ENCODE results near the gene SYT2. TPM values are rescaled to one million over a fixed set of nuclear protein-coding genes. Genes with fewer than 3 reads are reported as not detected.
"Not testable (repeated sequence)": the region's sequence is repeated elsewhere in the genome, so short reads cannot be mapped to it uniquely, and the experiment has no call there.

SYT2 gene
- total RNA-seq, 1 experiment from 2014 or later = not detected

- H3K9ac ChIP-seq (ENCODE audit: low read length); H3K4me2 ChIP-seq (ENCODE audit: low read length); ATAC-seq; H3K79me2 ChIP-seq (ENCODE audit: insufficient read depth, low read length); H4K20me1 ChIP-seq (ENCODE audit: insufficient read depth); H3K27ac ChIP-seq (ENCODE audit: low read depth, low read length); intact Hi-C loops (cut with micrococcal nuclease); RAD21 ChIA-PET (ENCODE audit: low non-redundant PET in 1 of 2, low total read pairs in 2 of 2, uncharacterized antibody in 2 of 2, unreplicated experiment in 2 of 2); CTCF ChIA-PET; H3K9me3 ChIP-seq (ENCODE audit: control insufficient read depth in 1 of 2, insufficient read depth in 1 of 2, low read depth in 1 of 2, low read length in 2 of 2); H3K27me3 ChIP-seq (ENCODE audit: insufficient read depth, low read length); DNase-seq (ENCODE audit: low read depth, low spot score); POLR2A ChIA-PET; H3K4me1 ChIP-seq (ENCODE audit: control insufficient read depth in 1 of 2, insufficient read depth in 2 of 2, low read length in 2 of 2); H3K9me2 ChIP-seq (ENCODE audit: insufficient read depth); H3K4me3 ChIP-seq (replicated peaks in 1 of 2; ENCODE audit: low read depth in 1 of 2, low read length in 2 of 2); H2AFZ ChIP-seq (ENCODE audit: low read depth, low read length, poor library complexity, severe bottlenecking); H3K36me3 ChIP-seq (ENCODE audit: control insufficient read depth in 1 of 2, insufficient read depth in 2 of 2, low read length in 2 of 2); BruUV-seq (replicated peaks): not testable (repeated sequence)
These were observed 98.2 kb downstream of the SYT2 start for GRCh38 chr1:202612036-202612435.

- Histone ChIP-seq H3K9me3 (ENCODE audit: control insufficient read depth in 1 of 2, insufficient read depth in 1 of 2, low read depth in 1 of 2, low read length in 2 of 2) (no peaks in the 10 kb centered on the region), H3K27me3 (ENCODE audit: insufficient read depth, low read length) (no peaks in the 10 kb centered on the region), H4K20me1 (ENCODE audit: insufficient read depth) (no peaks in the 10 kb centered on the region), H3K4me3 (replicated peaks in 1 of 2; ENCODE audit: low read depth in 1 of 2, low read length in 2 of 2) (no peak overlapping the region), H3K9me2 (ENCODE audit: insufficient read depth) (no peaks in the 10 kb centered on the region), H3K27ac (ENCODE audit: low read depth, low read length) (no peak overlapping the region), H3K79me2 (ENCODE audit: insufficient read depth, low read length) (no peaks in the 10 kb centered on the region), H3K36me3 (ENCODE audit: control insufficient read depth in 1 of 2, insufficient read depth in 2 of 2, low read length in 2 of 2) (no peaks in the 10 kb centered on the region), H3K4me2 (ENCODE audit: low read length) (no peak overlapping the region), H2AFZ (ENCODE audit: low read depth, low read length, poor library complexity, severe bottlenecking) (no peak overlapping the region), H3K9ac (ENCODE audit: low read length) (no peak overlapping the region), H3K4me1 (ENCODE audit: control insufficient read depth in 1 of 2, insufficient read depth in 2 of 2, low read length in 2 of 2) (peaks cover 0 to under 1% of the 10 kb centered on the region in 2 experiments; a peak in 1 of 4 replicates)
- DNase-seq (ENCODE audit: low read depth, low spot score) (no peak), ATAC-seq (no peak)
- BruUV-seq (replicated peaks) = no TSS peak
- no peak for TF ChIP-seq FOSL1 (IDR thresholded peaks at IDR 0.05; ENCODE audit: low read depth)
- TF ChIP-seq, protein P1, sequence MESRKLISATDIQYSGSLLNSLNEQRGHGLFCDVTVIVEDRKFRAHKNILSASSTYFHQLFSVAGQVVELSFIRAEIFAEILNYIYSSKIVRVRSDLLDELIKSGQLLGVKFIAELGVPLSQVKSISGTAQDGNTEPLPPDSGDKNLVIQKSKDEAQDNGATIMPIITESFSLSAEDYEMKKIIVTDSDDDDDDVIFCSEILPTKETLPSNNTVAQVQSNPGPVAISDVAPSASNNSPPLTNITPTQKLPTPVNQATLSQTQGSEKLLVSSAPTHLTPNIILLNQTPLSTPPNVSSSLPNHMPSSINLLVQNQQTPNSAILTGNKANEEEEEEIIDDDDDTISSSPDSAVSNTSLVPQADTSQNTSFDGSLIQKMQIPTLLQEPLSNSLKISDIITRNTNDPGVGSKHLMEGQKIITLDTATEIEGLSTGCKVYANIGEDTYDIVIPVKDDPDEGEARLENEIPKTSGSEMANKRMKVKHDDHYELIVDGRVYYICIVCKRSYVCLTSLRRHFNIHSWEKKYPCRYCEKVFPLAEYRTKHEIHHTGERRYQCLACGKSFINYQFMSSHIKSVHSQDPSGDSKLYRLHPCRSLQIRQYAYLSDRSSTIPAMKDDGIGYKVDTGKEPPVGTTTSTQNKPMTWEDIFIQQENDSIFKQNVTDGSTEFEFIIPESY (IDR thresholded peaks at IDR 0.05; ENCODE audit: extremely low read depth, insufficient replicate concordance, low read length) = no peak
- no peak for TF ChIP-seq SIN3A (IDR thresholded peaks at IDR 0.05; ENCODE audit: low read depth)
- TF ChIP-seq RAD21 (IDR thresholded peaks at IDR 0.05; ENCODE audit: low read depth) = no peak
- TF ChIP-seq YY1 (IDR thresholded peaks at IDR 0.05; ENCODE audit: extremely low read depth, insufficient replicate concordance, low read depth, low read length) = no peak
- no peak for TF ChIP-seq CBX3 (IDR thresholded peaks at IDR 0.05; ENCODE audit: low read depth)
- TF ChIP-seq EZH2 (IDR thresholded peaks at IDR 0.05) = no peak
- TF ChIP-seq, protein P2, sequence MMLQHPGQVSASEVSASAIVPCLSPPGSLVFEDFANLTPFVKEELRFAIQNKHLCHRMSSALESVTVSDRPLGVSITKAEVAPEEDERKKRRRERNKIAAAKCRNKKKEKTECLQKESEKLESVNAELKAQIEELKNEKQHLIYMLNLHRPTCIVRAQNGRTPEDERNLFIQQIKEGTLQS (IDR thresholded peaks at IDR 0.05) = no peak
- no peak for TF ChIP-seq JUND (IDR thresholded peaks at IDR 0.05)
- TF ChIP-seq CEBPB (IDR thresholded peaks at IDR 0.05; ENCODE audit: low read depth) = no peak
- TF ChIP-seq SRF (IDR thresholded peaks at IDR 0.05; ENCODE audit: low read depth) = no peak
- intact Hi-C loops (cut with micrococcal nuclease) = no loop called here
- ChIA-PET RAD21 (ENCODE audit: low non-redundant PET in 1 of 2, low total read pairs in 2 of 2, uncharacterized antibody in 2 of 2, unreplicated experiment in 2 of 2) (no interaction called here), CTCF (no interaction called here), POLR2A (no interaction called here)
These were observed 104.7 kb downstream of the SYT2 start for GRCh38 chr1:202605515-202605914.
